Measurements from ENCODE around the gene THPO.

THPO gene

DNA sequence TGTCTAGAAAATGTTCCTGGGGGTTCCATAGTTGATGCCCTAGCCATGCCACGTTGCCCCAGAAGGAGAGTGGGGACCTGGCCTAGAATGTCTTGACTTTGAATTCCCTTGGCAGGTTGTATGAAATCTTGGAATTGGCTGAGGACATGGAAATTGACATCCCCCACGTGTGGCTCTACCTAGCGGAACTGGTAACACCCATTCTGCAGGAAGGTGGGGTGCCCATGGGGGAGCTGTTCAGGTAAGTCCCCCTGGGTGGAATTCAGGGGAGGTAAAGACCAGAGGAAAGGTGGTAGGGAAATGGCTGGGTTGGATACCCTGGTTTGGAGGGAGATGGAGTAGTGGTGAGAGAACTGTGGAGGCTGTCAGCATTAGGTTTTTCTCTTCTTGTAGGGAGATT is 49.5 kb downstream of the THPO start:
- Histone ChIP-seq H3K36me3 (ENCODE audit: insufficient read depth, low read length) (peaks cover 65% of the 10 kb centered on the region), H3K4me1 (ENCODE audit: insufficient read depth, low read length) (no peaks in the 10 kb centered on the region), H3K9me3 (ENCODE audit: control insufficient read depth, insufficient read depth, low read length) (no peaks in the 10 kb centered on the region), H3K9ac (ENCODE audit: low read depth, low read length) (no peak overlapping the region)

DNA sequence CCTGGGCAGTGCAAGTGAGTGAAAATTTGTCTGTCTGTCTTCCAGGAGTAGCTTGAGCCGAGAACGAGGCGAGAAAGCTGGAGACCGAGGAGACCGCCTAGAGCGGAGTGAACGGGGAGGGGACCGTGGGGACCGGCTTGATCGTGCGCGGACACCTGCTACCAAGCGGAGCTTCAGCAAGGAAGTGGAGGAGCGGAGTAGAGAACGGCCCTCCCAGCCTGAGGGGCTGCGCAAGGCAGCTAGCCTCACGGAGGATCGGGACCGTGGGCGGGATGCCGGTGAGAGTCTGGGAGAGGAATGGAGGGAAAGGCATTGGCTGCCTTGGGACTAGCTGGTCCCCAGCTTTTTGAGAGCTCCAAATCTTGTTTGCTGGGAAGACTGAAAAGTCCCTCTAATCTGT is 50.8 kb downstream of the THPO start:
- H3K9ac ChIP-seq (ENCODE audit: low read depth, low read length) = no peak overlapping the region
- H3K9me3 ChIP-seq (ENCODE audit: control insufficient read depth, insufficient read depth, low read length) = no peaks in the 10 kb centered on the region
- H3K4me1 ChIP-seq (ENCODE audit: insufficient read depth, low read length) = no peaks in the 10 kb centered on the region
- peaks cover 70% of the 10 kb centered on the region for H3K36me3 ChIP-seq (ENCODE audit: insufficient read depth, low read length)

DNA sequence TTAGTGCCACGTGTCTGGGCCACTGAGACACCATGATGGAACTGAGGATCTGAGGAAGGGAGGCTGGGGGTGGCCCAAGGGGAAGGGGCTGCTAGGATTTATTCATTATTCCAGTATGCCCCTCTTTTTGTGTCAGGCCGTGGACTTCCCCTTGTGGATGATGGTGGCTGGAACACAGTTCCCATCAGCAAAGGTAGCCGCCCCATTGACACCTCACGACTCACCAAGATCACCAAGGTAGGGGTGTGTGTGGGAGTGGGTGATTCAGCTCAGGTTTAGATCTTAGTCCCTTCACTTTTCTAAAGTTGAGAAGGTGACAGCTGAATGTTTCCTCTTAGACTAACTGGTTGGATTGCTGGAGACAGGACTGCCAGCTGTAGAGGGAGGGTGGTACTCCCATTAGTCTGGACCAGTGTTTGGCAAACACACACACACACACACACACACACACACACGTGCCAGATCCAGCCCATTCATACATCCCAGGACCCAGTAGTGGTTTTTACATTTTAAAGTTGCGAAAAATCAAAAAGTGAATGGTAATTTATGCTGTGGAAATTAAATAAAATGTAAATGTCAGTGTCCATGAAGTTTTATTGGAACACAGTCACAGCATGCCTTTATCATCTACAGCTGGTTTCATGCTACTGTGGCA is 52.2 kb downstream of the THPO start:
- H3K9me3 ChIP-seq (ENCODE audit: control insufficient read depth, insufficient read depth, low read length) = no peaks in the 10 kb centered on the region
- no peak overlapping the region for H3K9ac ChIP-seq (ENCODE audit: low read depth, low read length)
- H3K4me1 ChIP-seq (ENCODE audit: insufficient read depth, low read length) = no peaks in the 10 kb centered on the region
- H3K36me3 ChIP-seq (ENCODE audit: insufficient read depth, low read length) = peaks cover 71% of the 10 kb centered on the region

DNA sequence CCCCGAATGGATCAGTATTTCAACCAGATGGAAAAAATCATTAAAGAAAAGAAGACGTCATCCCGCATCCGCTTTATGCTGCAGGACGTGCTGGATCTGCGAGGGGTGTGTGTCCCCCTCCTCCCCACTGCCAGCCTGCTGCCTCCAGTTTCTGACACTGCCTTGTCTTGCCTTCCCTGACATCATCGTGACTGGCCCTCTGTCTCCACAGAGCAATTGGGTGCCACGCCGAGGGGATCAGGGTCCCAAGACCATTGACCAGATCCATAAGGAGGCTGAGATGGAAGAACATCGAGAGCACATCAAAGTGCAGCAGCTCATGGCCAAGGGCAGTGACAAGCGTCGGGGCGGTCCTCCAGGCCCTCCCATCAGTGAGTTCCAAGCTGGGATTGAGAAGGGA is 52.7 kb downstream of the THPO start:
- Histone ChIP-seq H3K36me3 (ENCODE audit: insufficient read depth, low read length) (peaks cover 75% of the 10 kb centered on the region), H3K9ac (ENCODE audit: low read depth, low read length) (no peak overlapping the region), H3K4me1 (ENCODE audit: insufficient read depth, low read length) (no peaks in the 10 kb centered on the region), H3K9me3 (ENCODE audit: control insufficient read depth, insufficient read depth, low read length) (no peaks in the 10 kb centered on the region)

DNA sequence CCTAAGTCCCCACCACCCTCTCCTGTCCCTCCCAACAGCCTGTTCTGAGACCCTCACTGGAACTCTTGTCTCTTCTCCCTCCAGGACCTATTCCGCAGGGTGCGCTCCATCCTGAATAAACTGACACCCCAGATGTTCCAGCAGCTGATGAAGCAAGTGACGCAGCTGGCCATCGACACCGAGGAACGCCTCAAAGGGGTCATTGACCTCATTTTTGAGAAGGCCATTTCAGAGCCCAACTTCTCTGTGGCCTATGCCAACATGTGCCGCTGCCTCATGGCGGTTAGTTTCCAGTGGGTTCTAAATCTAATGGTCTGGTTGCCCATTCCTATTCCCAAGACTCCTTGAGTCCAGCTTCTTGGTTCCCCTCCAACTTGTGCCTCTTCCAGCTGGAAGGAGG is 54.3 kb downstream of the THPO start:
- peaks cover 75% of the 10 kb centered on the region for H3K36me3 ChIP-seq (ENCODE audit: insufficient read depth, low read length)
- no peaks in the 10 kb centered on the region; the same call in 1 of the 2 replicates for H3K4me1 ChIP-seq (ENCODE audit: insufficient read depth, low read length)
- H3K9ac ChIP-seq (ENCODE audit: low read depth, low read length) = no peak overlapping the region
- H3K9me3 ChIP-seq (ENCODE audit: control insufficient read depth, insufficient read depth, low read length) = no peaks in the 10 kb centered on the region

DNA sequence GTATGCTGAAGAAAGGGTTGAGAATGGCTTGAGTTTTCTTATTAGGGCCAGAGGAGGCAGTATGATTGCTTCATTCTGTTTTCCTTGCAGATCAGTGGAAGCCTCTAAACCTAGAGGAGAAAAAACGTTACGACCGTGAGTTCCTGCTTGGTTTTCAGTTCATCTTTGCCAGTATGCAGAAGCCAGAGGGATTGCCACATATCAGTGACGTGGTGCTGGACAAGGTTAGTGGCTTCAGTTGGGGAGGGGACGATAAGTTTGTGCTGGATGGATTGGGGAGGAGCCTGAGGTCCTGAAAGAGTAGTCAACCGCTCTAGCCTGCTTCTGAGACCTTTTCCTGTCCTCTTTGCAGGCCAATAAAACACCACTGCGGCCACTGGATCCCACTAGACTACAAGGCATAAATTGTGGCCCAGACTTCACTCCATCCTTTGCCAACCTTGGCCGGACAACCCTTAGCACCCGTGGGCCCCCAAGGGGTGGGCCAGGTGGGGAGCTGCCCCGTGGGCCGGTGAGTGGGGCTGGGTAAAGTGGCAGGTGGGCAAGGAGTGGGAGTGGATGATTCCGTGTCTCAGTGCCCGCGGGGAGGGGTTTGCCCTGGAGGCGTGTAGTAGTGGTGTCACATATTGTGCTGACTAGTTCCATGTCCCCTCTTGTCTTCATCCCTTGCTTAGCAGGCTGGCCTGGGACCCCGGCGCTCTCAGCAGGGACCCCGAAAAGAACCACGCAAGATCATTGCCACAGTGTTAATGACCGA is 55.1 kb downstream of the THPO start:
- Histone ChIP-seq H3K9me3 (ENCODE audit: control insufficient read depth, insufficient read depth, low read length) (no peaks in the 10 kb centered on the region), H3K36me3 (ENCODE audit: insufficient read depth, low read length) (peaks cover 76% of the 10 kb centered on the region), H3K4me1 (ENCODE audit: insufficient read depth, low read length) (no peaks in the 10 kb centered on the region; the same call in 1 of the 2 replicates), H3K9ac (ENCODE audit: low read depth, low read length) (no peak overlapping the region)
